Measurements from ENCODE around the gene ADAMTSL5.

The ADAMTSL5 gene

DNA sequence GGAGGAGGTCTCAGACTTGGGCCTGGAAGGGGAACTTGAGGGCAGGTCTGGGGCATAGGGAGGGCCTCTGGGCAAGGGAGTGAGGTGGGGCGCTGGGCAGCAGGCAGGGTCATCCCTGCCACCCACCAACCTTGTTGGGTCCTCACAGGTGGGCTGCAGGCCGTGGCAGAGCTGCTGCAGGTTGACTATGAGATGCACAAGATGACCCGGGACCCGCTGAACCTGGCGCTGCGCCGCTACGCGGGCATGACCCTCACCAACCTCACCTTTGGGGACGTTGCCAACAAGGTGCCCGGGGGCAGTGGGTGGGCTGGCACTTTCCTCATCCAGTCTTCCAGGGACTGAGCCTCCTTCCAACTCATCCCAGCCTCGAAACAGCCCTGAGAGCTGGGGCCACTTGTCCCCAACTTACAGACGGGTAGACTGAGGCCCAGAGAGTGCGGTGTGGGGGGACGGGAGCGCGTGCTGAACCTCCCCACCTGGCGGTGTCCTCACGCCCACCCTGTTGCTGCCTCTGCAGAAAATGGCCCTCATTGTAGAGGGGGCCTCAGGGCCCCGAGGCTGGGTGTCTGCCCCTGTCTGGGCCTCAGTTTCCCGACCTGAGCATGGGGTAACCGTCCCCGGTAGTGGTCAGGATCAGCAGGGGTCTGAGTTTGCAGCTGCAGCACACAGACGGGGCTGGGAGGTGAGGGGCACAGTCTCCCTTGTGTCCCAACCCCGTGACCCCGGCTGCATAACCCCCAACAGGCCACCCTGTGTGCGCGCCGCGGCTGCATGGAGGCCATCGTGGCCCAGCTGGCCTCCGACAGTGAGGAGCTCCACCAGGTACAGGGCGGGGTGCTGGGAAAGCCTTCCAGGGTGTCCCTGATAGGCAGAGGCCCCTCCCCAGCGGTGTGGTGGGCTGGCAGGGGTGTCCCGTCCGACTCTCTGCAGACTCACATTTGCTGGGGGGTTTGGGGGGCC is 52.5 kb downstream of the ADAMTSL5 start:
- H3K27ac ChIP-seq = no peak overlapping the region
- TF ChIP-seq, protein P1, sequence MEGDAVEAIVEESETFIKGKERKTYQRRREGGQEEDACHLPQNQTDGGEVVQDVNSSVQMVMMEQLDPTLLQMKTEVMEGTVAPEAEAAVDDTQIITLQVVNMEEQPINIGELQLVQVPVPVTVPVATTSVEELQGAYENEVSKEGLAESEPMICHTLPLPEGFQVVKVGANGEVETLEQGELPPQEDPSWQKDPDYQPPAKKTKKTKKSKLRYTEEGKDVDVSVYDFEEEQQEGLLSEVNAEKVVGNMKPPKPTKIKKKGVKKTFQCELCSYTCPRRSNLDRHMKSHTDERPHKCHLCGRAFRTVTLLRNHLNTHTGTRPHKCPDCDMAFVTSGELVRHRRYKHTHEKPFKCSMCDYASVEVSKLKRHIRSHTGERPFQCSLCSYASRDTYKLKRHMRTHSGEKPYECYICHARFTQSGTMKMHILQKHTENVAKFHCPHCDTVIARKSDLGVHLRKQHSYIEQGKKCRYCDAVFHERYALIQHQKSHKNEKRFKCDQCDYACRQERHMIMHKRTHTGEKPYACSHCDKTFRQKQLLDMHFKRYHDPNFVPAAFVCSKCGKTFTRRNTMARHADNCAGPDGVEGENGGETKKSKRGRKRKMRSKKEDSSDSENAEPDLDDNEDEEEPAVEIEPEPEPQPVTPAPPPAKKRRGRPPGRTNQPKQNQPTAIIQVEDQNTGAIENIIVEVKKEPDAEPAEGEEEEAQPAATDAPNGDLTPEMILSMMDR (conservative IDR thresholded peaks at IDR 0.05) = no peak
- no peak for TF ChIP-seq ZFX (IDR thresholded peaks at IDR 0.05)

DNA sequence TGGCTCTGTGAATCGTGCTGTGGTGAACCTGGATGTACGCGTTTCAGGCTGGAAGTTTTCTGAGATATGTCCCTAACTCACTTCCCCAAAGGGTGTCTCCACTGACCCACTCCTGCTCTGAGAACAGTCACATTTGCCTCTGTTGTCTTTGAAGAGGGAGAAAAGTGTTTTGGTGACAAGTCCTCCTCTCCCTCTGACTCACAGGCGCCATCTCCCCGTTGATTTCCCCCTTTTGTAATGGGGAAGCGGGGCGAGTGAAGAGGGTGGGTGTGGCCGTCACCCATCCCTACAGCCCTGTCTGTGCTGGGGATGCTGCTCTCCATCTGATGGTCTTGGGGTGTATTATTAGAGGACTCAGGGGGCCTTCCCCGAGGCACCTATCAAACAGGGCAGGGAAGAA is 53.3 kb downstream of the ADAMTSL5 start:
- TF ChIP-seq, protein P1 (conservative IDR thresholded peaks at IDR 0.05) = no peak
- no peak for TF ChIP-seq ZFX (IDR thresholded peaks at IDR 0.05)
- no peak overlapping the region for H3K27ac ChIP-seq

DNA sequence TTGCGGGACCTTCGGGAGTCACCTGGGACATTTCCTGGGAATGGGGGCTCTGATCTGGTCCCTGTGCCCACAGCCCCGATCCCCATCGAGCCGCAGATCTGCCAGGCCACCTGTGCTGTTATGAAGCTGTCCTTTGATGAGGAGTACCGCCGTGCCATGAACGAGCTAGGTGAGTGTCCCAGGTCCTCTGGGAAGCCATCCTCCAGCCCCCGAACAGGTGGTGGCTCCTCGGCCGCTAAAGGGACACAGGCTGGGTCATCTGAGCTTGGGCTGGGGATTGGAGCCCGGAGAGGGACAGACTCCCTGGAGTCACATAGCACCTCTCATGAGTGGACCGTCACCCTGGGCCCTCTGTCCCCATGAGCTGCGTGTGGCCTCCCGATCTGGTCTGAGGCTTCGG is 54.9 kb downstream of the ADAMTSL5 start:
- no peak overlapping the region for H3K27ac ChIP-seq
- TF ChIP-seq, protein P1 (conservative IDR thresholded peaks at IDR 0.05) = no peak
- TF ChIP-seq ZFX (IDR thresholded peaks at IDR 0.05) = no peak

DNA sequence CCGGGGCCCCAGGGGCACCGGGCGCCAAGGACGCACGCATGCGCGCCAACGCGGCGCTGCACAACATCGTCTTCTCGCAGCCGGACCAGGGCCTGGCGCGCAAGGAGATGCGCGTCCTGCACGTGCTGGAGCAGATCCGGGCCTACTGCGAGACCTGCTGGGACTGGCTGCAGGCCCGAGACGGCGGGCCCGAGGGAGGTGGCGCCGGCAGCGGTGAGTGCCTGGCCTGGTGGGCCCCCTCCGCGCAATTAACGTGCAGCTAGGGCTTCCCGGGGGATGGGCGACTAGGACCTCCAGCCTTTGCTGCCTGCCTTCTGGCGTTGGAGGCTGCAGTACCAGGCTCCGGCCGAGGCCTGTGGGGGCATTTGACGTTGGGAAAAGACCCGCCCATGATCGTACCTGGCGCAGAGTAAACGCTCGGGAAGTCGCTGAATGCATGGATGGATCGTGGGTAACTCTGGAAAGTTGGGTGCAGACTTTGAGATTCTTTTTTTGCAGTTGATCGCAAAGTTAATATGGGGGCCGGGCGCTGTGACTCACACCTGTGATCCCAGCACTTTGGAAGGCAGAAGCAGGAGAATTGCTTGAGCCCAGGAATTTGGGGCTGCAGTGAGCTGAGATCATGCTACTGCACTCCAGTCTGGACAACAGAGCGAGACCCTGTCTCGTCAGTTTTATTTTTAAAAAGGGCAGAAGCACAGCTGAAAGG is 55.6 kb downstream of the ADAMTSL5 start:
- H3K27ac ChIP-seq = no peak overlapping the region
- TF ChIP-seq ZFX (IDR thresholded peaks at IDR 0.05) = no peak
- TF ChIP-seq, protein P1 (conservative IDR thresholded peaks at IDR 0.05) = no peak

DNA sequence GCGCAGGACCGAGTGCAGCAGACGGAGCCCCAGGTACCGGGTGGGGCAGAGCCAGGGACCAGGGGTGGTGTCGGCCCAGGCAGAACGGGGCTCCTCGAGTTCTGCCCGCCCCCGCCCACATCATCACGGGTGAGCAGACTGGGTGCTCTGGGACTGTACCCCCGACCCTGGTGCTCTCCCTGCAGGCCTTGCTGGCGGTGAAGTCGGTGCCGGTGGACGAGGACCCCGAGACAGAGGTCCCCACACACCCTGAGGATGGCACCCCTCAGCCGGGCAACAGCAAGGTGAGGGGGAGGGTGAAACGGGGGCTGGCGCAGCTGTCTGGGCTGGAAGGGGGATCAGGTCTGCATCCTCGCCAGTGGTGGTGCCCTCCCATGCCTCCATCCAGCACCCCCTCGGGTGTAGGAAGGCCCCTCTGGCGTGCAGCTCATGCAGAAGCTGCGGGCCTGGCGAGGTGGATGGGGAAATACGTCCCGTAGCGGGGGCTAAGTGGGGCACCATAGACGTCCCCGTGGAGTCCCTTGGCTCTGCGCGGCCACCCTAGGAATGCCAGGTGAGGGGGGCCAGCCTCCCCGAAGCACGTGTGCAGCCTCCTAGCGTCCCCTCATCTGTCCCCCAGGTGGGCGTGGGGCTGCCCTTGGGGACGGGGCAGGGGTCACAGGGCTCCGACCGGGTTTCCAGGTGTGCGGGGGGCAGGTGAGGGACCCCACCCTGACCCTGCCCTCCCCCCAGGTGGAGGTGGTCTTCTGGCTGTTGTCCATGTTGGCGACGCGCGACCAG is 56.5 kb downstream of the ADAMTSL5 start:
- TF ChIP-seq ZFX (IDR thresholded peaks at IDR 0.05) = no peak
- TF ChIP-seq, protein P1 (conservative IDR thresholded peaks at IDR 0.05) = no peak
- H3K27ac ChIP-seq = peak overlapping the region; percentile 58

DNA sequence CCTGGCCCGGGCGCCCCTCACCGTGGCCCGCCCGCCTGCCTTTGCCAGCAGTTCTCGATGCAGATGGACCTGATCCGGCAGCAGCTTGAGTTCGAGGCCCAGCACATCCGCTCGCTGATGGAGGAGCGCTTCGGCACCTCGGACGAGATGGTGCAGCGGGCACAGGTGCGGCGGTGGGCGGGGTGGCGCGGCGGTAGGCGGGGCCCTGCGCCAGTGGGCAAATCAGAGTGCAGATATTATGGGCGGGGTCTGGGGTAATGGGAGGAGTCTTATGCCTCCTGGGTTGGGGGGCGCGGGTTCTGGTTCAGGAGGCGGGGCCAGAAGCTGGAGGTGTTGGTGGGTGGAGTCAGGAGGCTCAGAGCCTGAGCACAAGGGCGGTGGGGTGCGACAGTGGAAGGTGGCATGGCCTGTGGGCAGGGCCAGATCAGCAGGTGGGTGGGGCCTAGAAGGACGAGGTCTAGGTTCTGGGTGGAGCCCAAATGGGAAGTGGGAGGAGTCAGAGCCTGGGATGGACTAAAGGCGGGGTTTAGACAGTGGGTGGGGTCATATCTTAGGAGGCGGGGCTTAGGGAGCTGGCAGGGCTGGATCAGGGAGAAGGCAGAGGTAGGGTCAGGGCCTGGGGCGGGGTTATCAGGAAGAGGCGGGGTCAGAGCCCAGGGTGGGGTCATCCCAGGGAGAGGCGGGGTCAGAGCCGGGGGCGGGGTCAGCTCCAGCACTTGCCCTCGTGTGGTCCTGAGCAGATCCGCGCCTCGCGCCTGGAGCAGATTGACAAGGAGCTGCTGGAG is 57.3 kb downstream of the ADAMTSL5 start:
- no peak for TF ChIP-seq ZFX (IDR thresholded peaks at IDR 0.05)
- TF ChIP-seq, protein P1 (conservative IDR thresholded peaks at IDR 0.05) = no peak
- peak overlapping the region; percentile 67 for H3K27ac ChIP-seq
